H1 (cell line): ENCODE results near the gene FUNDC2. TPM values are rescaled to one million over a fixed set of nuclear protein-coding genes. Genes with fewer than 3 reads are reported as not detected.

Source experiments
- CTCF ChIA-PET: fragments of 300-600 bp; sonication (Branson Sonifier 250); formaldehyde crosslinking; loops from one replicate; lab custom pipeline; 2021; ENCODE audit not compliant: partially characterized antibody; lab: Charles Lee
- POLR2A ChIA-PET: fragments of 300-600 bp; sonication (Branson Sonifier 250); formaldehyde crosslinking; loops from one replicate; lab custom pipeline; 2021; ENCODE audit warnings: inconsistent platforms; ENCODE audit not compliant: partially characterized antibody; lab: Charles Lee
- DNase-seq, 2 experiments: peaks; one replicate each; pipeline versions ENCODE4 v3.0.0 to v3.0.0-alpha.2; 2010 to 2022; ENCODE audit warnings: low spot score in 2 of 2, low read depth in 1 of 2, mixed read lengths in 1 of 2
- FAIRE-seq: peaks from 2 replicates; lab custom pipeline; 2011; peaks lifted over from hg19 to GRCh38; lab: Jason Lieb, UNC
- H2AFZ ChIP-seq: 2 replicates; pipeline ENCODE4 v1.8.1; 2012; ENCODE audit warnings: low read length, inconsistent platforms
- H2AK5ac ChIP-seq: 2 replicates; pipeline ENCODE4 v1.6.1; 2013; ENCODE audit warnings: low read depth, low read length
- H2BK120ac ChIP-seq: replicated peaks from 2 replicates; pipeline ENCODE3; 2013; ENCODE audit warnings: low read depth, low read length, inconsistent platforms
- H2BK12ac ChIP-seq: 2 replicates; pipeline ENCODE4 v1.6.1; 2013; ENCODE audit warnings: low read depth, low read length
- H2BK15ac ChIP-seq: 2 replicates; pipeline ENCODE4 v1.6.1; 2013; ENCODE audit warnings: low read length
- H2BK20ac ChIP-seq: 2 replicates; pipeline ENCODE4 v1.6.1; 2013; ENCODE audit warnings: low read length
- H2BK5ac ChIP-seq: 2 replicates; pipeline ENCODE4 v1.6.1; 2013; ENCODE audit warnings: low read depth, low read length
- H3K14ac ChIP-seq: 2 replicates; pipeline ENCODE4 v1.6.1; 2013; ENCODE audit warnings: inconsistent platforms; ENCODE audit not compliant: insufficient read length
- H3K18ac ChIP-seq: 2 replicates; pipeline ENCODE4 v1.6.1; 2013; ENCODE audit warnings: low read length; ENCODE audit errors: extremely low read depth
- H3K23ac ChIP-seq: 2 replicates; pipeline ENCODE4 v1.6.1; 2013; ENCODE audit warnings: inconsistent platforms; ENCODE audit not compliant: insufficient read length
- H3K23me2 ChIP-seq: 2 replicates; pipeline ENCODE4 v1.6.1; 2013; ENCODE audit warnings: low read depth, low read length
- H3K27ac ChIP-seq: 2 replicates; pipeline ENCODE4 v1.6.1; 2011; ENCODE audit warnings: low read depth, low read length, inconsistent platforms
- H3K27me3 ChIP-seq, 4 experiments: replicated peaks in 1 of 4; 1 replicate in 1 of 4; 2 replicates in 3 of 4; pipeline versions ENCODE4 v1.6.1 to v1.8.1; 2011 to 2013; ENCODE audit warnings: low read length in 3 of 4, mild to moderate bottlenecking in 3 of 4, inconsistent platforms in 2 of 4, mixed read lengths in 2 of 4, moderate library complexity in 1 of 4; ENCODE audit not compliant: control insufficient read depth in 3 of 4, insufficient read depth in 3 of 4; ENCODE audit errors: extremely low read depth in 1 of 4
- H3K36me3 ChIP-seq, 4 experiments: 2 replicates each; pipeline versions ENCODE4 v1.6.1 to v1.8.1; 2011 to 2013; ENCODE audit warnings: mild to moderate bottlenecking in 4 of 4, low read length in 3 of 4, moderate library complexity in 2 of 4, control low read depth in 1 of 4, inconsistent platforms in 1 of 4; ENCODE audit not compliant: insufficient read depth in 4 of 4, control insufficient read depth in 2 of 4
- H3K4ac ChIP-seq: replicated peaks from 2 replicates; pipeline ENCODE3; 2013; ENCODE audit warnings: low read length, low read depth, mixed read lengths, inconsistent platforms; ENCODE audit not compliant: insufficient read length
- H3K4me1 ChIP-seq, 4 experiments: replicated peaks in 1 of 4; 1 replicate in 1 of 4; 2 replicates in 3 of 4; pipeline versions ENCODE4 v1.6.1 to v1.8.1; 2011 to 2013; ENCODE audit warnings: low read length in 3 of 4, inconsistent platforms in 2 of 4, mixed read lengths in 1 of 4; ENCODE audit not compliant: insufficient read depth in 4 of 4, control insufficient read depth in 3 of 4
- H3K4me2 ChIP-seq, 2 experiments: 2 replicates each; pipeline versions ENCODE4 v1.6.1 to v1.8.1; 2011 to 2013; ENCODE audit warnings: low read depth in 2 of 2, low read length in 2 of 2, control low read depth in 1 of 2, inconsistent platforms in 1 of 2, mild to moderate bottlenecking in 1 of 2; ENCODE audit not compliant: insufficient read depth in 1 of 2
- H3K4me3 ChIP-seq, 4 experiments: fragments of 200-600, 300-600 bp in 1 of 4; sonication (generic), shearing (Covaris generic), sonication (Bioruptor Twin) in 1 of 4; 2 replicates each; pipeline versions ENCODE4 v1.5.1 to v1.8.1; 2011 to 2016; ENCODE audit warnings: low read length in 4 of 4, low read depth in 3 of 4, control low read depth in 2 of 4, inconsistent platforms in 2 of 4, mild to moderate bottlenecking in 2 of 4, mixed read lengths in 1 of 4, moderate library complexity in 1 of 4; ENCODE audit not compliant: insufficient read depth in 2 of 4; ENCODE audit errors: extremely low read depth in 1 of 4
- H3K56ac ChIP-seq: replicated peaks from 2 replicates; pipeline ENCODE3; 2013; ENCODE audit warnings: low read depth, mild to moderate bottlenecking, mixed read lengths, low read length, inconsistent platforms; ENCODE audit not compliant: insufficient read length
- H3K79me1 ChIP-seq: 2 replicates; pipeline ENCODE4 v1.6.1; 2013; ENCODE audit warnings: low read depth, low read length, control low read depth
- H3K79me2 ChIP-seq, 2 experiments: 2 replicates each; pipeline versions ENCODE4 v1.6.1 to v1.8.1; 2012 to 2013; ENCODE audit warnings: low read length in 2 of 2, mild to moderate bottlenecking in 2 of 2, inconsistent platforms in 1 of 2; ENCODE audit not compliant: insufficient read depth in 2 of 2, control insufficient read depth in 1 of 2
- H3K9ac ChIP-seq, 4 experiments: replicated peaks in 1 of 4; 1 replicate in 1 of 4; 2 replicates in 3 of 4; pipeline versions ENCODE4 v1.6.1 to v1.8.1; 2011 to 2013; ENCODE audit warnings: low read depth in 3 of 4, low read length in 3 of 4, control low read depth in 2 of 4, mild to moderate bottlenecking in 2 of 4, moderate library complexity in 2 of 4, inconsistent platforms in 1 of 4; ENCODE audit errors: extremely low read depth in 1 of 4
- H3K9me3 ChIP-seq, 2 experiments: 2 replicates each; pipeline versions ENCODE4 v1.6.1 to v1.8.1; 2012 to 2013; ENCODE audit warnings: mild to moderate bottlenecking in 2 of 2, moderate library complexity in 2 of 2, control low read depth in 1 of 2, inconsistent platforms in 1 of 2, low read depth in 1 of 2, low read length in 1 of 2, mixed read lengths in 1 of 2; ENCODE audit not compliant: insufficient read depth in 2 of 2
- H4K20me1 ChIP-seq, 2 experiments: replicated peaks in 1 of 2; 2 replicates each; pipeline versions ENCODE3 to v1.8.1; 2011 to 2013; ENCODE audit warnings: inconsistent platforms in 2 of 2, low read length in 2 of 2, mild to moderate bottlenecking in 1 of 2; ENCODE audit not compliant: insufficient read depth in 2 of 2, control insufficient read depth in 1 of 2
- H4K5ac ChIP-seq: 2 replicates; pipeline ENCODE4 v1.6.1; 2013; ENCODE audit warnings: low read length, low read depth, mixed read lengths, inconsistent platforms; ENCODE audit not compliant: insufficient read length
- H4K8ac ChIP-seq: 2 replicates; pipeline ENCODE4 v1.8.0; 2013; ENCODE audit warnings: mild to moderate bottlenecking, moderate library complexity, low read length, inconsistent platforms; ENCODE audit not compliant: insufficient read depth; ENCODE audit errors: extremely low read depth
- H4K91ac ChIP-seq: replicated peaks from 2 replicates; pipeline ENCODE3; 2013; ENCODE audit warnings: low read length, mixed read lengths, inconsistent platforms; ENCODE audit not compliant: insufficient read length
- CBX5 ChIP-seq: fragments of 300-800, 300-1000 bp; sonication (generic); IDR thresholded peaks from 2 replicates; pipeline ENCODE4 v1.7.1; 2016; ENCODE audit warnings: antibody characterized with exemption, low read length, low read depth
- CTBP2 ChIP-seq: IDR thresholded peaks from 2 replicates; pipeline ENCODE4 v1.7.0; 2011; ENCODE audit warnings: borderline replicate concordance, mild to moderate bottlenecking, moderate library complexity, mixed read lengths, low read length; ENCODE audit not compliant: insufficient read depth, insufficient read length
- EGR1 ChIP-seq: IDR thresholded peaks from 2 replicates; pipeline ENCODE4 v1.6.1; 2011; ENCODE audit warnings: low read depth, low read length, borderline replicate concordance
- MAFK ChIP-seq: IDR thresholded peaks from 2 replicates; pipeline ENCODE4 v1.6.1; 2012; ENCODE audit warnings: low read depth, mild to moderate bottlenecking, improper control_type of control experiment, low read length
- RBBP5 ChIP-seq: IDR thresholded peaks from 2 replicates; pipeline ENCODE4 v1.7.1; 2012; ENCODE audit warnings: low read depth, mild to moderate bottlenecking, inconsistent platforms, low read length, moderate library complexity, borderline replicate concordance
- SIRT6 ChIP-seq: IDR thresholded peaks from one replicate; pipeline ENCODE4 v1.7.1; 2012; ENCODE audit warnings: low read length, inconsistent platforms
- SP1 ChIP-seq: IDR thresholded peaks from 2 replicates; pipeline ENCODE4 v1.6.1; 2011; ENCODE audit warnings: low read depth, low read length
- TAF7 ChIP-seq: optimal IDR thresholded peaks from 2 replicates; pipeline ENCODE3; 2011; ENCODE audit warnings: low read depth, mild to moderate bottlenecking, inconsistent platforms, low read length, moderate library complexity, borderline replicate concordance
- TBP ChIP-seq: IDR thresholded peaks from 2 replicates; pipeline ENCODE4 v1.6.1; 2011; ENCODE audit warnings: low read depth, low read length, improper control_type of control experiment
- YY1 ChIP-seq: IDR thresholded peaks from 2 replicates; pipeline ENCODE4 v1.6.1; 2011; ENCODE audit warnings: low read depth, mild to moderate bottlenecking, low read length
- WGBS, 2 experiments: shearing (Covaris generic) in 1 of 2; methylation state at CpG; one replicate each; pipeline versions ENCODE4 v1.1.6 to v1.1.7; 2013 to 2015; ENCODE audit warnings: low lambda C conversion rate in 2 of 2, mixed read lengths in 2 of 2, inconsistent platforms in 1 of 2, low coverage in 1 of 2, missing lambda C conversion rate in 1 of 2; ENCODE audit not compliant: insufficient replicate concordance in 2 of 2, insufficient coverage in 1 of 2, insufficient read length in 1 of 2; ENCODE audit errors: extremely low coverage in 1 of 2, missing lambda C conversion rate in 1 of 2; 5-methylcytosine and 5-hydroxymethylcytosine counted together
- polyA plus RNA-seq, 7 experiments: library from polyadenylated mRNA; depleted of rRNA in 3 of 7; stranded (reverse) in 5 of 7; unstranded in 2 of 7; fragments of >200 nt in 5 of 7; fragments of 200-250 nt in 2 of 7; gene quantifications; 1 replicate in 5 of 7; 2 replicates in 1 of 7; 4 replicates in 1 of 7; pipeline versions ENCODE4 v1.2.1 to v1.2.3, GENCODE V29; 2011 to 2013; ENCODE audit warnings: missing spikeins in 2 of 7, mixed read lengths in 2 of 7
- total RNA-seq: library from RNA; stranded (reverse); fragmentation: NEBNext Ultra II Directional; extraction: Animal tissue kit (Norgen Biotek cat#: 25700); gene quantifications from 2 replicates; pipeline ENCODE4 v1.2.1, GENCODE V29; 2021
- TF ChIP-seq, protein P1 (sequence below): IDR thresholded peaks from 2 replicates; pipeline ENCODE4 v1.6.1; 2012; ENCODE audit warnings: inconsistent platforms

Gene FUNDC2
- total and polyA plus RNA-seq, 2 of the 8 experiments (the other 6 are each of a cell fraction or from before 2014, with no cell fraction given) = 67.7 to 93.7 TPM

- H3K4me3 ChIP-seq = no peak overlapping the region
- H3K56ac ChIP-seq = no peak overlapping the region
- H3K23me2 ChIP-seq = no peaks in the 10 kb centered on the region
- H3K27ac ChIP-seq = no peak overlapping the region
- no peak for DNase-seq
- no peak overlapping the region for H4K8ac ChIP-seq
- H2BK12ac ChIP-seq = no peak overlapping the region
- H2AK5ac ChIP-seq = no peak overlapping the region
- H3K79me2 ChIP-seq = no peaks in the 10 kb centered on the region
- no peak overlapping the region for H3K23ac ChIP-seq
- no peak for TF ChIP-seq YY1
- TF ChIP-seq CTBP2 = no peak
- TF ChIP-seq TAF7 = no peak
- no peak for TF ChIP-seq CBX5
- TF ChIP-seq SP1 = no peak
- no peak for TF ChIP-seq RBBP5
- no peak for TF ChIP-seq SIRT6
- TF ChIP-seq EGR1 = no peak
- TF ChIP-seq MAFK = no peak
- TF ChIP-seq TBP = no peak
- TF ChIP-seq, protein P1, sequence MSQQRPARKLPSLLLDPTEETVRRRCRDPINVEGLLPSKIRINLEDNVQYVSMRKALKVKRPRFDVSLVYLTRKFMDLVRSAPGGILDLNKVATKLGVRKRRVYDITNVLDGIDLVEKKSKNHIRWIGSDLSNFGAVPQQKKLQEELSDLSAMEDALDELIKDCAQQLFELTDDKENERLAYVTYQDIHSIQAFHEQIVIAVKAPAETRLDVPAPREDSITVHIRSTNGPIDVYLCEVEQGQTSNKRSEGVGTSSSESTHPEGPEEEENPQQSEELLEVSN = no peak
- TF ChIP-seq, all 59 proteins: peak for 0
- H3K4ac ChIP-seq = no peak overlapping the region
- no peak overlapping the region for H4K91ac ChIP-seq
- no peaks in the 10 kb centered on the region for H3K9me3 ChIP-seq
- no peaks in the 10 kb centered on the region for H3K79me1 ChIP-seq
- no peaks in the 10 kb centered on the region for H4K20me1 ChIP-seq
- H2BK20ac ChIP-seq = no peak overlapping the region
- H3K27me3 ChIP-seq = no peaks in the 10 kb centered on the region
- H3K4me2 ChIP-seq = no peak overlapping the region
- no peaks in the 10 kb centered on the region for H3K4me1 ChIP-seq
- no peak overlapping the region for H3K9ac ChIP-seq
- no peak overlapping the region for H3K14ac ChIP-seq
- H3K36me3 ChIP-seq = peaks cover 0 to 3% (median 0%) of the 10 kb centered on the region in 4 experiments; a peak in 2 of 8 replicates
- ChIA-PET POLR2A (interaction anchor here (0.6 kb wide), 1 partner anchor 87 kb away, joined by 3 read pairs; no protein-coding TSS in a partner anchor), CTCF (interaction anchor here (1.2 to 3.8 kb wide), 2 partner anchors 9 to 74 kb away, joined by 3 to 15 read pairs; no protein-coding TSS in a partner anchor)
- H2BK120ac ChIP-seq = no peak overlapping the region
- H3K18ac ChIP-seq = no peak overlapping the region
- H2BK5ac ChIP-seq = no peak overlapping the region
- H2AFZ ChIP-seq = no peak overlapping the region
- 92% methylated on average over 3 of the region's 3 CpGs; no CpG with 5 or more reads in 1 of the 2 experiments for WGBS, 2 experiments
- FAIRE-seq = no peak
- no peak overlapping the region for H4K5ac ChIP-seq
- no peak overlapping the region for H2BK15ac ChIP-seq
Observed at GRCh38 chrX:155055494-155055893, 28.9 kb downstream of the FUNDC2 start.
